ENCODE measurements around the gene TMIGD2.
"Not testable (repeated sequence)": the region's sequence is repeated elsewhere in the genome, so short reads cannot be mapped to it uniquely, and the experiment has no call there.

TMIGD2 gene

DNA sequence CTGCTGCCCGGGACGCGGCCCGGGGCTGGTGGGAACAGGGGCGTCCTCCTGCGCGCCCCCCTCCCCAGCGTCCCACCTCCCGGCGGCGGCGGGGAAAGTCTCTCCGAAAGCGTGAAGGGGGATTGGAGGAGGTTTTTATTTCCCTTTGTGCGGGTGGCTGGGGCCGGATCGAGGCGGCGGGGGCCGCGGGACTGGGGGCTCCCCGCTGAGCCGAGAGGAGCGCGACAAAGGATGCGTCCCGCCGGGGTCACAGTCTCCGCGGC, 23.0 kb downstream of the TMIGD2 start:
- no peak overlapping the region for H3K4me3 ChIP-seq (ENCODE audit: low read length)
- no peak for DNase-seq (ENCODE audit: low read depth)
- TF ChIP-seq, protein P1, sequence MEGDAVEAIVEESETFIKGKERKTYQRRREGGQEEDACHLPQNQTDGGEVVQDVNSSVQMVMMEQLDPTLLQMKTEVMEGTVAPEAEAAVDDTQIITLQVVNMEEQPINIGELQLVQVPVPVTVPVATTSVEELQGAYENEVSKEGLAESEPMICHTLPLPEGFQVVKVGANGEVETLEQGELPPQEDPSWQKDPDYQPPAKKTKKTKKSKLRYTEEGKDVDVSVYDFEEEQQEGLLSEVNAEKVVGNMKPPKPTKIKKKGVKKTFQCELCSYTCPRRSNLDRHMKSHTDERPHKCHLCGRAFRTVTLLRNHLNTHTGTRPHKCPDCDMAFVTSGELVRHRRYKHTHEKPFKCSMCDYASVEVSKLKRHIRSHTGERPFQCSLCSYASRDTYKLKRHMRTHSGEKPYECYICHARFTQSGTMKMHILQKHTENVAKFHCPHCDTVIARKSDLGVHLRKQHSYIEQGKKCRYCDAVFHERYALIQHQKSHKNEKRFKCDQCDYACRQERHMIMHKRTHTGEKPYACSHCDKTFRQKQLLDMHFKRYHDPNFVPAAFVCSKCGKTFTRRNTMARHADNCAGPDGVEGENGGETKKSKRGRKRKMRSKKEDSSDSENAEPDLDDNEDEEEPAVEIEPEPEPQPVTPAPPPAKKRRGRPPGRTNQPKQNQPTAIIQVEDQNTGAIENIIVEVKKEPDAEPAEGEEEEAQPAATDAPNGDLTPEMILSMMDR (conservative IDR thresholded peaks at IDR 0.05; ENCODE audit: low read depth, low read length), result no peak

DNA sequence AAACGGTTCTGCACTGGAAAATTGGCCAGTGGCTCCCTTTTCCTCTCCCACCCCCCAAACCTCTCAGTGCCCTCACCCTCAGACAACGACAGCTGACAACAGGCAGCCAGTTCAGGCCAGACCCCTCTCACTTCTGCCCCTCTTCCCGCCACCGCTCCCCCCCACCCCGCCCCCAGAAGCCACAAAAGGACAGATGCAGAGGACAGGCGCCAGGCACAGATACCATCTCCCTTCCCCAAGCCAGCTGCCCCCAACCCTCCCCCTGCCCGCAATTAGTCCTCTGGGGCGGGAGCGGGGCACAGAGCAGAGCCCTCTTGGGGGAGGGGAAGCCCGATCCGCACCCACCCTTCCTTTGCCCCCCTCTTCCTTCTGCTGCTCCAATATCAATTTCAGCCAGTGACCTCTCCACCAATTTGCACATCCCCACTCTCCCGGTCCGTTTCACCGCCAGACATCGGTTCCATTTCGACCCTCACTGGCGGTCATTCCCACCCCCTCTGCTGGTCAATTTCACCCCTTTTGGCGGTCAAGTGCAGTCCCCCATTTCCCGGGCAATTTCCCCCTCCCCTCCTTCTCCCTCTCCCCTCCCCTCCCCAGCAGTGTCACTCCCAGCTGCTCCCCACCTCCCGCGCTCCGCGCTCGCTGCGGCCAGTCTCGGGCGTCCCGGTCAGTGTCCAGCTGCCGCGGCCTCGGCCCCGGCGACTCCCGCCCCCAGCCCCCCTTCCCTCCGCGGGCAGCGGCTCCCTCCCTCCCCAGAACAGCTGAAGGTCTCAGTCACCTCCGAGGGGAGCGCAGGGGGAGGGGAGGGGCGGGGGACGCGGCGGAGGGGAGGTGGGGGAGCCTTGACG, 23.5 kb downstream of the TMIGD2 start, which contains the start of gene SHD:
TSS of gene SHD (plus strand) at position 848 of the 848 bp plus-strand sequence. CDS start 798 bp downstream, outside the sequence.
- DNase-seq (ENCODE audit: low read depth), result no peak
- TF ChIP-seq, protein P1 (conservative IDR thresholded peaks at IDR 0.05; ENCODE audit: low read depth, low read length), result no peak
- no peak within 1 kb of the TSS for H3K4me3 ChIP-seq (ENCODE audit: low read length)

DNA sequence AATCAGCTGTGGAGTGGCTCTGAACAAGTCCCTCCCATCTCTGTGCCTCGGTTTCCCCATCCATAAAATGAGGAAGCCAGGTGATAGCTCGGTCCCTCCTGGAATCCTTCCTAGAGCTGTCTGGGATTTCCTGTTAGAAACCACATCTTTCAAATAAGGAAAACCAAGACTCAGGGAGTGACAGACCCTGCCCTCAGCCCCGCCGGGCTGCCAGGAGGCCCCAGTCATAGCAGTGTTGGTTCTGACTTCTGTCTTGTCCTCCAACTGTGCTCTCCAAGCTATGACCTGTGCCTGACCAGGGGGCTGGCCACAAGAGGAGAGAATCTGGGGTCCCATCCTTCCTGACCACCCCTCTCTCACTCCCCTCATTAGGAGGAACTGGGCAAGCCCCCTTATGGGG, 24.2 kb downstream of the TMIGD2 start:
- H3K4me3 ChIP-seq (ENCODE audit: low read length), result no peak overlapping the region
- TF ChIP-seq, protein P1 (conservative IDR thresholded peaks at IDR 0.05; ENCODE audit: low read depth, low read length), result no peak
- no peak for DNase-seq (ENCODE audit: low read depth)

DNA sequence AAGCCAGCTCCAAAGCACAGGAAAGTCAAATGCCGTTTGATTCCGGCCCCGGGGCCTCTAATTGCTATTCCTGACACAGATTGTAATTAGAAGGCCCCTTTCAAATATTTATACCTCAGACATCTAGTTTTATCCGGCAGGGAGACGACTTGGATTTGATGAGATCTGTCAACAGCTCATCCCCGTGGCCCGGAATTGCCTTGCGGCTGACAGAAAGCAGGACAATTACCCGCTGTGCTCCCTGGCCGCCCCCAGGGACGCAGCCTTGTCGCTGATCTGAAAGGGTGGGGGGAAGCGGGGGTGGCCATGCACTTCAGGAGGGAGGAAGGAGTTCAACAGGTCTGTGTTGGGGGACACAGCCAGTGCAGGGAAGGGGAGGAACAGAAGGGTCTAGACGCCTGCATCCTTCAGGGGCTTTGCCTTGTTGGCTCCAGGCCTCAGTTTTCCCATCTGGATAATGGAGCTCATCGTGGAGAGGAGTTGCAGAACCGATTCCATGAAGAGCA, 24.9 kb downstream of the TMIGD2 start:
- DNase-seq (ENCODE audit: low read depth), result no peak
- TF ChIP-seq, protein P1 (conservative IDR thresholded peaks at IDR 0.05; ENCODE audit: low read depth, low read length), result no peak
- H3K4me3 ChIP-seq (ENCODE audit: low read length), result no peak overlapping the region

DNA sequence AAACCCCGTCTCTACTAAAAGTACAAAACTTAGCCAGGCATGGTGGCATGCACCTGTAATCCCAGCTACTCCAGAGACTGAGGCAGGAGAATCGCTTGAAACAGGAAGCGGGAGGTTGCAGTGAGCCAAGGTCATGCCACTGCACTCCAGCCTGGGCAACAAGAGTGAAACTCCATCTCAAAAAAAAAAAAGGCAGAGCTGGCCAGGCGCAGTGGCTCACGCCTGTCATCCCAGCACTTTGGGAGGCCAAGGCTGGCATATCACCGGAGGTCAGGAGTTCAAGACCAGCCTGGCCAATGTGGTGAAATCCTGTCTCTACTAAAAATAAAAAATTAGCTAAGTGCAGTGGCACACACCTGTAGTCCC, 27.9 kb downstream of the TMIGD2 start:
- not testable (repeated sequence) for H3K4me3 ChIP-seq (ENCODE audit: low read length); DNase-seq (ENCODE audit: low read depth)

DNA sequence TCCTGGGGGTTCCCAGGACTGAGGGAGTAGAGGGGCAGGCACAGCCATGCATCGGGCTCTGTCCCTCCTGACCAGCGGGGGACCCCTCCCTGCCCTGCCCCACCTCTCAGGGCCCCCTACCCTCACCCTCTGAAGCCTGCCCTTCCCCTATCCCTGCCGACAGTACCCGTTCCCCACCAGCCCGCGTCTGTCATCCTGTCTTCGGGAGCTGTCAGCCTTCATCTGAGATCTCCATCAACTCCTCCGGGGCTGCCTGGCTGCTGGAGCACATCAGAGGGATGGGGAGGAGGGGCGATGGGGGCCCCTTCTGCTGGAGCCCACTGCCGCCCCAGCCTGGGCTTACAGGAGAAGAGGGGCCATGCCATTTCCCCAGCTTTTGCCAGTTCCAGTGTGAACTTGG, 29.3 kb downstream of the TMIGD2 start:
- no peak overlapping the region for H3K4me3 ChIP-seq (ENCODE audit: low read length)
- no peak for DNase-seq (ENCODE audit: low read depth)
- TF ChIP-seq, protein P1 (conservative IDR thresholded peaks at IDR 0.05; ENCODE audit: low read depth, low read length), result no peak

DNA sequence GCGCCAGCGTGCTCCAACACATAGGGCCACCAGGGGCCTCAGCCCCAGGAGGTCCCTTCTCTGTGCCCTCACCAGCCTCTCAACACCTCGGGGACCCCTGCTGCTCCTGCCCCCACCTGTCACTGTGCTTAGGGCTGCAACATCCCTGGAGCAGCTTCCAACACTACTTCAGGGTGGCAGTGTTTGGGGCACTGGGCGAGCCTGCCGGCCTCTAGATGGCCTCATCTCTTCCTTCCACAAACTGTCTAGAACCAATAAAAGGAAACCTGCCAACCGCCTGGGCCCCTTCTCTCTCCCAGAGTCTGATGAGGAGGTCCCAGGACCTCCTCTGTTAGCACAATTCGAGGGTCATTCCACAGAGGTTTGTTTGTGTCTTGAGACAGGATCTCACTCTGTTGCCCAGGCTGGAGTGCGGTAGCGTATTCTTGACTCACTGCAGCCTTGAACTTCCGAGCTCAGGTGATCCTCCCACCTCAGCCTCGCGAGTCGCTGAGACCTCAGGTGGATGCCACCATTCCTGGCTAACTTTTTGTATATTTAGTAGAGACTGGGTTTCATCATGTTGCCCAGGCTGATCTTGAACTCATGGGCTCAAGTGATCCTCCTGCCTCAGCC, 33.3 kb downstream of the TMIGD2 start:
- TF ChIP-seq, protein P1 (conservative IDR thresholded peaks at IDR 0.05; ENCODE audit: low read depth, low read length), result no peak
- no peak for DNase-seq (ENCODE audit: low read depth)
- no peak overlapping the region for H3K4me3 ChIP-seq (ENCODE audit: low read length)

Measured in retinal pigment epithelial cell (primary cell).